ENCODE data around the gene HTRA3.

DNA sequence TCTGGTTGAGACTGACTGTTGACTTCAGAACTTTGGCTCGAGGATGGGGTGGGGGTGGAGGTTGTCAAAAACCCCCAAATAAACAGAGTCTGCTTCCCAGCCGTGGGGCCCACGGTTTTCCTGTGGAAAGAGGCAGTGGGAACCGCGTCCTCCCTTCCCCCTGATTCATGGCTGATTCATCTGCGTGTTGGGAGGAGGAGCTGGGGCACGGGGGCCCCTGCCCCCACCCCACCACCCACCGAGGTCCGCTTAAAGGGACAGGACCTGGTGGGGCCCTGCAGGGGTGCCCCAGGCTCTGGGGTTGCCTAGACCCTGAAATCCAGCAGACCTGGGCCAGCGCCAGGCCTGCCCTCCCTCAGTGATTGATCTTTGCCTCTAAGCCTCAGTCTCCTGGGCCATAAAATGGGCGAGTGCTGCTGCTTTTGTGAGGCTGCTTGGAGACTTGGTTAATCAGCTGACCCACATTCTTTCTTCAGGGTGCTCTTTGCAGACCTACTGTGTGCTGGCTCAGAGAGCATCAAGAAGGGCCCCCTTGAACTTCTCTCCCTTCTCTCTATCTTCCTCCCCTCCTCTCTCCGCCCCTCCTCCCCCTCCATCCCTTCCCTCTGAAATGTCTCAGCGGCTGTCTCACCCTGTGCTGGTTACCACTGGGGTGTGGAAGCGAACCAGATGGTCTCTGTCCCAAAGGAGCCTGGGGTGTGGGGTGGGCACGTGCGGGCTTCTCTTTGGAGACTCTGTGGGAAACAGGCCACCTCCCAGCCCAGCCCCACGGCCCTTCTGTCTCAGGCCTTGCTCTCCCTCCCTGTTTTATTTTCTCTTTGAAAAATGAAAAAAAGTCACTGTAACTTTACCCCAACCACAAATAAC, 9.1 kb downstream of the HTRA3 start:
- TF ChIP-seq, protein P1, sequence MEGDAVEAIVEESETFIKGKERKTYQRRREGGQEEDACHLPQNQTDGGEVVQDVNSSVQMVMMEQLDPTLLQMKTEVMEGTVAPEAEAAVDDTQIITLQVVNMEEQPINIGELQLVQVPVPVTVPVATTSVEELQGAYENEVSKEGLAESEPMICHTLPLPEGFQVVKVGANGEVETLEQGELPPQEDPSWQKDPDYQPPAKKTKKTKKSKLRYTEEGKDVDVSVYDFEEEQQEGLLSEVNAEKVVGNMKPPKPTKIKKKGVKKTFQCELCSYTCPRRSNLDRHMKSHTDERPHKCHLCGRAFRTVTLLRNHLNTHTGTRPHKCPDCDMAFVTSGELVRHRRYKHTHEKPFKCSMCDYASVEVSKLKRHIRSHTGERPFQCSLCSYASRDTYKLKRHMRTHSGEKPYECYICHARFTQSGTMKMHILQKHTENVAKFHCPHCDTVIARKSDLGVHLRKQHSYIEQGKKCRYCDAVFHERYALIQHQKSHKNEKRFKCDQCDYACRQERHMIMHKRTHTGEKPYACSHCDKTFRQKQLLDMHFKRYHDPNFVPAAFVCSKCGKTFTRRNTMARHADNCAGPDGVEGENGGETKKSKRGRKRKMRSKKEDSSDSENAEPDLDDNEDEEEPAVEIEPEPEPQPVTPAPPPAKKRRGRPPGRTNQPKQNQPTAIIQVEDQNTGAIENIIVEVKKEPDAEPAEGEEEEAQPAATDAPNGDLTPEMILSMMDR (IDR thresholded peaks at IDR 0.05; ENCODE audit: low read depth, low read length) = no peak
- no peak for TF ChIP-seq EZH2phosphoT487 (IDR thresholded peaks at IDR 0.05; ENCODE audit: low read depth)
